Measurements from ENCODE around the gene GRIA2.

GRCh38 chr4:157226601-157227000 lies 6.1 kb downstream of the GRIA2 start:
- TF ChIP-seq EZH2phosphoT487 (IDR thresholded peaks at IDR 0.05; ENCODE audit: insufficient read depth, low read depth), result no peak
- no peak for TF ChIP-seq EZH2 (IDR thresholded peaks at IDR 0.05; ENCODE audit: insufficient read depth, poor library complexity, severe bottlenecking)
